Raji (cell line): Measurements from ENCODE around the gene MMP15.

Source experiments
- POLR2A ChIP-seq: IDR thresholded peaks from 2 replicates; pipeline ENCODE4 v1.6.1; 2011; ENCODE audit warnings: low read depth, low read length, control low read depth; ENCODE audit not compliant: insufficient read depth

Gene MMP15

DNA sequence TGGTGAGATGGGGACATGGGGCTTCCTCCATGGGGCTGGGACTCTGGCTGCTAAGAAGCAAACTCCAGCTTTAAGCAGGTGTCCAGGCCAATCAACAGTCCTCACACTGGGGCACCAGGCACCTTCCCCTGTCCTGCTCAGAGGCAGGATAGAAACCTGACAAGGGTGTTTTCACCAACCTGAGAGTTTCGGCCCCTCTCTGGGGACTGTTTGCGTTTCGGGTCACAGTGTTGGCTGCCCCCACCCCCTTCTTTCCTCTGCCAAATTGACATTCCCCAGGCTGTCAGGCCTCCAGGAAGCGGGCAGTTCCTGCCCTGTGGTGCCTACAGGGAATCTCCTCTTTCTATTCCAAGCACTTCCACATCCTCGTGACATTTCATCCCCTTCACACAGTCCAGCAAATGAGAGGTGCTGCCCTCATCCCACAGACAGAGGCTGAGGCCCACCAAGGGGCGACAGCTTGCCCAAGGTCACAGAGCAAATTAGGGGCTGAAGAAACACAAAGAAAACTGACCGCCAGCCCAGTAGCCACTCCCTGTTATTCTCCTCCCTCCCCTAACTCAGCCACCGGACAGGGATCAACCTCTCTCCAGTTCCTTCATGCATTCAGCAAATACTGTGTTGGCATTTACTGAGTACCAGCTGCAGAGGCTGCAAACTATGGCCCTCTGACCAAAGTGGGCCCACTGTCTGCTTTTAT, 38.0 kb downstream of the MMP15 start:
- no peak for TF ChIP-seq POLR2A

- TF ChIP-seq POLR2A: no peak
Measured at GRCh38 chr16:58070585-58070984, 45.0 kb downstream of the MMP15 start.

DNA sequence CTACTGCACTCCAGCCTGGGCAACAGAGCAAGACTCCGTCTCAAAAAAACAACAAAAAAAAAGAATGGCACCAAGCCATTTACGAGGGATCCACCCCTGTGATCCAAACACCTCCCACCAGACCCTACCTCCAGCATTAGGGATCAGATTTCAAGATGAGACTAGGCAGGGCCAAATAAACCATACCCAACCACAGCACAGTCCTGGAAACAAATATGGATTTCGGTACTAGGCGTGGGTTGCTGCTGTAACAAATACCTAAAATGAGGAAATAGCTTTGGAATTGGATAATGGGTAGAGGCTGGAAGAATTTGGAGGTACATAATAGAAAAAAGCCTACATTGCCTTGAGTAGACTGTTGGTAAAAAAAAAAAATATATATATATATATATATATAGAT, 49.1 kb downstream of the MMP15 start:
- TF ChIP-seq POLR2A: no peak

GRCh38 chr16:58076514-58076913, 51.0 kb downstream of the MMP15 start:
- TF ChIP-seq POLR2A: no peak

- no peak for TF ChIP-seq POLR2A
Measured at GRCh38 chr16:58077796-58078195, 52.2 kb downstream of the MMP15 start.

GRCh38 chr16:58082381-58082780, 56.8 kb downstream of the MMP15 start:
- no peak for TF ChIP-seq POLR2A

DNA sequence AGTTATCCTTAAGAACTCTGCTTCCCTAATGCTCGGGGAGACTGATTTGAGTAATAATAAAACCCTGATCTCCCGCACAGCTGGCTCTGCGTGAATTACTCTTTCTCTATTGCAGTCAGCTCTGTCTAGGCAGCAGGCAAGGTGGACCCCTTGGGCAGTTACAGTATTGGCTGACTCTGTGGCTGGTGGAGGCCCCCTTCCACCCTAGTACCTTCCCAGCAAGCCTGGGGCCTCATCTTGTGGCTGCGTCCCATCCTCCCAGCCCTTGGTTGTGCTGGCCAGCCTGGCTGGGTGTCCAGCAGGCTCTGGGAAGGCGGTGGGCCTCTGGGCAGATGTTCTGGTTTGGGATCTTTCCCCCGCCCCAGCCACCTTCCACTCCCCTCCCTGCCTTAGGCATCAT, 59.1 kb downstream of the MMP15 start:
- TF ChIP-seq POLR2A: no peak

GRCh38 chr16:58085171-58085570, 59.6 kb downstream of the MMP15 start:
- TF ChIP-seq POLR2A: no peak

- TF ChIP-seq POLR2A: no peak
Measured at GRCh38 chr16:58085584-58086251, 60.2 kb downstream of the MMP15 start.

- TF ChIP-seq POLR2A: no peak
Measured at GRCh38 chr16:58086381-58087208, 61.0 kb downstream of the MMP15 start.

DNA sequence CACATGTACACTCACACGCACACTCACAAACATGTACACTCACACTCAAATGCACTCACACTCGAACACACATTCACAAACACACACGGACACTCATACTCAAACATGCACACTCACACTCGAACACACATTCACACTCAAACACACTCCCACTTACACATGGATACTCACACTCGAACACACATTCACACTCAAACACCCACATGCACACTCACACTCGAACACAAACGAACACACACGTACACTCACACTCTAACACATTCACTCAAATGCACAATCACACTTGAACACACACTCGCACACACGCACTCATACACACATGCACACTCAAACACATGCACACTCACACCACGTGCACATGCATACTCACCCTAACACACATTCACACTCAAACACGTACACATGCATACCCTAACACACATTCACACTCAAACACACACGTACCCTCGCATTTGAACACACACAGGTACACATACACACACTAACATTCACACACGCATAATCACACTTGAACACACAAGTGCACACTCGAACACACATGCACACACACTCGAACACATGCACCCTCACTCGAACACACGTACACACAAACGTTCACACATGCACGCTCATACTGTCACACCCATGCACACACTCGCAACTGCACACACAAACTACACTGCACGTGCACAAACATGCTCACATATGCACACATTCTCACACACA, 61.8 kb downstream of the MMP15 start:
- no peak for TF ChIP-seq POLR2A

- TF ChIP-seq POLR2A: no peak
Measured at GRCh38 chr16:58088091-58088490, 62.5 kb downstream of the MMP15 start.

DNA sequence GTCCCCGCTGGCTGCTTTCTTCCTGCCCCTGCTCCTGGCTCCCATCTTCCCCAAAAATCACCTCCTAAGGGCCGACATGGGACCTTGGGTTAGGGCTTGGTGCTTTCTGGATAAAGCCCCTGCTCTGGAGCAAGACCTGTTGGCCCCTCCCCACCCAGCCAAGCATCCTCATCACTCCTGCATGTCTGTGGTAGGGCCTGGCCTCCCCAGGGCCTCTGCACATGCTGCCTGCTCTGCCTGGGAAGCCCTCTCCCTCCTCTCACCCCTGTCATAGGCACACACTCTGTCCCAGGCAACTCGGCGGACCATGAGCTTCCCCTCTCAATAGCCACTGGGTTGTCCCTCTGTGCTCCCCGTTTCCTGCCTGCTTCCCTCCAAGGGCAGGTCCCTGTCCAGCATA, 68.5 kb downstream of the MMP15 start:
- no peak for TF ChIP-seq POLR2A

GRCh38 chr16:58094791-58095574, 69.4 kb downstream of the MMP15 start:
- TF ChIP-seq POLR2A: no peak

DNA sequence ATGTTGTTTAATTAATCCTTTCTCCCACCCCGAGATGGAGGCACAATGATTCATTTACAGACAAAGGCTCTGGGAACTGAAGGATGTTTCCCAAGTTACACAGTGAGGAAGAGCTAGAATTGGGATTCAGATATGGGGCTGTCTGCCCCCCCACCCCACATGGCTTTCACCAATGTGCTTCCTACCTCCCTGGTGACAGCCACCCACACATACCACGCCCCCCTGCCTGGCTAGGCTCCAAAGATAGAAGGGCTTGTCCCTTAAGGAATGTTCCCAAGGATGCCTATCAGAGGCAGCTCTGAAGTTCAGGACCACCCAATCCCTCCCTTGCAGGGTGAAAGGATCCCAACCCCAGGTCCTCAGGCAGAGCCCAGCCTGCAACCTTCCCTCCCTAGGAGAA, 70.7 kb downstream of the MMP15 start:
- no peak for TF ChIP-seq POLR2A
